ENCODE measurements around the gene E2F7. TPM values are rescaled to one million over a fixed set of nuclear protein-coding genes. Genes with fewer than 3 reads are reported as not detected.
A peak's percentile ranks its signal among the peaks of the same experiment; 100 is the strongest.

Gene E2F7
- total and polyA plus RNA-seq, 2 donors (not counting 3 experiments of a cell fraction or from before 2014, with no cell fraction given), result 4.7 to 19.8 TPM

- FAIRE-seq, result peak; percentile 18
- ChIA-PET CTCF (no interaction called here), POLR2A (no interaction called here)
- peak; percentile 64 for DNase-seq (ENCODE audit: low read depth, low spot score)
- dilution Hi-C loops (cut with MboI; ENCODE audit: extremely low pct_ligation_motif_present, low sequenced_read_pairs) (no loop called here), intact Hi-C loops (cut with micrococcal nuclease) (no loop called here)
- Histone ChIP-seq H3K4me1 (ENCODE audit: control insufficient read depth, extremely low read depth, insufficient read depth, low read length) (peaks cover 33% of the 10 kb centered on the region), H3K9ac (replicated peaks; ENCODE audit: extremely low read depth, insufficient read depth, low read length) (no peak overlapping the region), H3K9me3 (replicated peaks; ENCODE audit: control insufficient read depth, insufficient read depth, low read length) (no peaks in the 10 kb centered on the region), H3K27me3 (ENCODE audit: control insufficient read depth in 2 of 2, insufficient read depth in 2 of 2, low read length in 2 of 2) (no peaks in the 10 kb centered on the region), H3K4me3 (replicated peaks in 1 of 3; ENCODE audit: insufficient read depth in 1 of 3, low read depth in 1 of 3, low read length in 3 of 3) (no peak overlapping the region), H2AFZ (ENCODE audit: low read depth, low read length) (peak overlapping the region; percentile 20), H3K36me3 (ENCODE audit: control insufficient read depth in 2 of 2, extremely low read depth in 1 of 2, insufficient read depth in 2 of 2, low read length in 2 of 2) (no peaks in the 10 kb centered on the region), H3K9me1 (replicated peaks; ENCODE audit: control insufficient read depth, extremely low read depth, insufficient read depth, low read length) (no peaks in the 10 kb centered on the region), H4K20me1 (replicated peaks; ENCODE audit: control insufficient read depth, extremely low read depth, insufficient read depth, low read length) (no peaks in the 10 kb centered on the region), H3K4me2 (ENCODE audit: insufficient read depth, low read length) (no peak overlapping the region), H3K79me2 (ENCODE audit: control insufficient read depth, insufficient read depth, low read length) (no peaks in the 10 kb centered on the region), H3K27ac (ENCODE audit: insufficient read depth, low read depth, low read length) (peak overlapping the region; percentile 53)
- no TSS peak for BruUV-seq (replicated peaks)
- TF ChIP-seq MYC (IDR thresholded peaks at IDR 0.05; ENCODE audit: low read depth, low read length), result no peak
- TF ChIP-seq EZH2 (IDR thresholded peaks at IDR 0.05; ENCODE audit: borderline replicate concordance, low read depth, low read length, severe bottlenecking), result no peak
- no peak for TF ChIP-seq CTCF (IDR thresholded peaks at IDR 0.05; ENCODE audit: extremely low read depth in 1 of 2, insufficient read depth in 1 of 2, low read depth in 1 of 2, low read length in 2 of 2)
- no peak for TF ChIP-seq MAX (IDR thresholded peaks at IDR 0.05; ENCODE audit: insufficient read depth, insufficient read length)
- TF ChIP-seq JUN (IDR thresholded peaks at IDR 0.05; ENCODE audit: borderline replicate concordance, insufficient read depth, insufficient read length, low read depth), result peak; percentile 85
- TF ChIP-seq POLR2AphosphoS5 (IDR thresholded peaks at IDR 0.05; ENCODE audit: insufficient read depth, low read depth, low read length), result peak; percentile 16
- TF ChIP-seq FOS (IDR thresholded peaks at IDR 0.05; ENCODE audit: borderline replicate concordance, insufficient read depth, low read length), result peak; percentile 92
- peak; percentile 23 for TF ChIP-seq GATA2 (IDR thresholded peaks at IDR 0.05; ENCODE audit: insufficient read depth, insufficient read length, low read depth, low read length)
- no peak for TF ChIP-seq POLR2A (IDR thresholded peaks at IDR 0.05; ENCODE audit: low read depth, low read length)
Observed at GRCh38 chr12:77113971-77114370, 48.6 kb upstream of the E2F7 start.
